HG02884 (cell line): ENCODE data around the gene TMEM150B.
A peak's percentile ranks its signal among the peaks of the same experiment; 100 is the strongest.

Experiments used
- ATAC-seq: cut with Tn5 transposase; IDR thresholded peaks from one replicate; pipeline ENCODE4 v1.9.1; 2021; ENCODE audit warnings: mild to moderate bottlenecking, moderate library complexity; ENCODE audit not compliant: unreplicated experiment

TMEM150B gene

GRCh38 chr19:55308281-55308680 is 16.9 kb downstream of the TMEM150B start:
- ATAC-seq, result no peak

GRCh38 chr19:55306712-55307111 is 18.4 kb downstream of the TMEM150B start:
- ATAC-seq, result no peak

GRCh38 chr19:55305983-55306562 is 19.1 kb downstream of the TMEM150B start:
- ATAC-seq, result no peak

GRCh38 chr19:55305491-55305890 is 19.6 kb downstream of the TMEM150B start:
- no peak for ATAC-seq

- ATAC-seq, result no peak
Observed at GRCh38 chr19:55304980-55305379, 20.2 kb downstream of the TMEM150B start.

GRCh38 chr19:55304279-55304978 is 20.7 kb downstream of the TMEM150B start:
- no peak for ATAC-seq

GRCh38 chr19:55303477-55303876 is 21.7 kb downstream of the TMEM150B start:
- ATAC-seq, result no peak

GRCh38 chr19:55302318-55302703 is 22.8 kb downstream of the TMEM150B start:
- ATAC-seq, result no peak

- peak; percentile 69 for ATAC-seq
Observed at GRCh38 chr19:55301459-55302317, 23.5 kb downstream of the TMEM150B start.

GRCh38 chr19:55300886-55301458 is 24.2 kb downstream of the TMEM150B start:
- no peak for ATAC-seq

- no peak for ATAC-seq
Observed at GRCh38 chr19:55299991-55300390, 25.1 kb downstream of the TMEM150B start.

GRCh38 chr19:55297267-55297666 is 27.9 kb downstream of the TMEM150B start:
- no peak for ATAC-seq

- no peak for ATAC-seq
Observed at GRCh38 chr19:55289117-55289796, 35.9 kb downstream of the TMEM150B start.

GRCh38 chr19:55287361-55288079 is 37.6 kb downstream of the TMEM150B start:
- ATAC-seq, result no peak

- no peak for ATAC-seq
Observed at GRCh38 chr19:55285229-55285890, 39.8 kb downstream of the TMEM150B start.

- ATAC-seq, result no peak
Observed at GRCh38 chr19:55284405-55285058, 40.6 kb downstream of the TMEM150B start.

GRCh38 chr19:55283548-55284377 is 41.4 kb downstream of the TMEM150B start, which contains the start of gene BRSK1:
Gene BRSK1, plus strand, starts transcription at chr19:55283997. Its CDS starts 446 bp downstream, at chr19:55284443.
- no peak for ATAC-seq
